SU-DHL-6 (cell line): ENCODE measurements around the gene NPAS1.
"Not testable (repeated sequence)": the region's sequence is repeated elsewhere in the genome, so short reads cannot be mapped to it uniquely, and the experiment has no call there.

ENCODE experiments used
- H2AFZ ChIP-seq: fragments of 200-600 bp; sonication (generic); 2 replicates; pipeline ENCODE4 v1.6.1; 2014; ENCODE audit warnings: low read depth, mild to moderate bottlenecking, moderate library complexity, mixed read lengths, antibody characterized with exemption, low read length; ENCODE audit not compliant: severe bottlenecking
- H3F3A ChIP-seq: fragments of 200-600 bp; shearing (Covaris generic); 2 replicates; pipeline ENCODE4 v1.6.0; 2016; ENCODE audit warnings: antibody characterized with exemption, mild to moderate bottlenecking; ENCODE audit not compliant: insufficient read depth
- H3K27ac ChIP-seq: fragments of 200-600 bp; sonication (generic); 2 replicates; pipeline ENCODE4 v1.5.1; 2016; ENCODE audit warnings: low read depth, mild to moderate bottlenecking, low read length, moderate library complexity, mixed read lengths
- H3K27me3 ChIP-seq: fragments of 200-600 bp; sonication (generic), shearing (Covaris generic); 2 replicates; pipeline ENCODE4 v1.6.0; 2014; ENCODE audit warnings: mild to moderate bottlenecking, low read length
- H3K36me3 ChIP-seq: fragments of 200-600 bp; sonication (generic); 2 replicates; pipeline ENCODE4 v1.6.1; 2014; ENCODE audit warnings: mild to moderate bottlenecking, low read length, mixed read lengths
- H3K4me2 ChIP-seq: fragments of 300-600, 200-600 bp; shearing (Covaris generic), sonication (generic); 2 replicates; pipeline ENCODE4 v1.6.0; 2014; ENCODE audit warnings: low read length, low read depth, mild to moderate bottlenecking; ENCODE audit not compliant: poor library complexity, severe bottlenecking
- H3K4me3 ChIP-seq: fragments of 200-600 bp; sonication (generic); 2 replicates; pipeline ENCODE4 v1.5.1; 2014; ENCODE audit warnings: antibody characterized with exemption, low read length, mild to moderate bottlenecking, mixed read lengths; ENCODE audit not compliant: insufficient read depth, poor library complexity, severe bottlenecking
- H3K79me2 ChIP-seq: fragments of 200-600 bp; sonication (generic); 2 replicates; pipeline ENCODE4 v1.6.1; 2014; ENCODE audit warnings: mild to moderate bottlenecking, low read length, moderate library complexity; ENCODE audit not compliant: insufficient read depth
- H3K9ac ChIP-seq: fragments of 200-600 bp; sonication (generic); 2 replicates; pipeline ENCODE4 v1.7.0; 2014; ENCODE audit warnings: mild to moderate bottlenecking, low read length
- H3K9me2 ChIP-seq: fragments of 200-600 bp; sonication (generic); replicated peaks from 2 replicates; pipeline ENCODE4 v1.6.1; 2014; ENCODE audit warnings: low read length; ENCODE audit not compliant: insufficient read depth
- H3K9me3 ChIP-seq: fragments of 200-600 bp; sonication (generic); 2 replicates; pipeline ENCODE4 v1.6.1; 2014; ENCODE audit warnings: low read length, mixed read lengths; ENCODE audit not compliant: insufficient read depth
- H4K20me1 ChIP-seq: fragments of 200-600 bp; sonication (generic); 2 replicates; pipeline ENCODE4 v1.6.1; 2014; ENCODE audit warnings: low read depth, mild to moderate bottlenecking, antibody characterized with exemption, low read length, moderate library complexity, mixed read lengths
- EZH2phosphoT487 ChIP-seq: fragments of 200-600 bp; sonication (generic), shearing (Covaris generic); conservative IDR thresholded peaks from 2 replicates; pipeline ENCODE4 v1.6.1; 2018; ENCODE audit warnings: mild to moderate bottlenecking, antibody characterized with exemption, low read length, moderate library complexity, mixed read lengths
- TF ChIP-seq, protein P1 (sequence below): fragments of 200-600 bp; sonication (generic); IDR thresholded peaks from one replicate; pipeline ENCODE4 v1.5.1; 2017; ENCODE audit warnings: antibody characterized with exemption, mild to moderate bottlenecking, low read length, moderate library complexity; ENCODE audit not compliant: insufficient read depth, poor library complexity, severe bottlenecking

Gene NPAS1

DNA sequence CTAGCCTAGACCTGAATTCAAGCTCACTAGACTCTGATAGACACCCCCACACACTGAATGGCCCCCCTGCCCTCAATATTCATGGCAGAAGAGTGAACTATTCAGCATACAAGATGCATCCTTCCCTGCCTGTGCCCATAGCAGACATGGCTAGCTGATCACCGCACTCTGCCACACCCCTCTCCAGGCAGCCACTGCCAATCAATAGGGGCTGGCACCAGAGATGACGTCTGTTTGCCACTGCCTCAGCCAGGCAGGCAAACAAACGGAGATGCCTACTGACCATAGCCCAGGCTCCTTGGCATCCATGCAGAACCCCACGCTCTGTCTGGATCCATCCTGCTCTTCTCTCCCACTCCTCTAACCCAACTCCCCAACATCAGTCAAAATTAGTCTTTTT is 13.8 kb upstream of the NPAS1 start:
- Histone ChIP-seq H3K9me2 (no peaks in the 10 kb centered on the region), H3K27me3 (no peaks in the 10 kb centered on the region), H3K9ac (no peak overlapping the region), H3K79me2 (no peaks in the 10 kb centered on the region), H3K4me2 (no peak overlapping the region), H3K27ac (no peak overlapping the region), H3K4me3 (no peak overlapping the region), H3F3A (peaks cover 6% of the 10 kb centered on the region), H3K36me3 (no peaks in the 10 kb centered on the region), H3K9me3 (no peaks in the 10 kb centered on the region), H2AFZ (no peak overlapping the region), H4K20me1 (no peaks in the 10 kb centered on the region)
- TF ChIP-seq EZH2phosphoT487 = no peak
- TF ChIP-seq, protein P1, sequence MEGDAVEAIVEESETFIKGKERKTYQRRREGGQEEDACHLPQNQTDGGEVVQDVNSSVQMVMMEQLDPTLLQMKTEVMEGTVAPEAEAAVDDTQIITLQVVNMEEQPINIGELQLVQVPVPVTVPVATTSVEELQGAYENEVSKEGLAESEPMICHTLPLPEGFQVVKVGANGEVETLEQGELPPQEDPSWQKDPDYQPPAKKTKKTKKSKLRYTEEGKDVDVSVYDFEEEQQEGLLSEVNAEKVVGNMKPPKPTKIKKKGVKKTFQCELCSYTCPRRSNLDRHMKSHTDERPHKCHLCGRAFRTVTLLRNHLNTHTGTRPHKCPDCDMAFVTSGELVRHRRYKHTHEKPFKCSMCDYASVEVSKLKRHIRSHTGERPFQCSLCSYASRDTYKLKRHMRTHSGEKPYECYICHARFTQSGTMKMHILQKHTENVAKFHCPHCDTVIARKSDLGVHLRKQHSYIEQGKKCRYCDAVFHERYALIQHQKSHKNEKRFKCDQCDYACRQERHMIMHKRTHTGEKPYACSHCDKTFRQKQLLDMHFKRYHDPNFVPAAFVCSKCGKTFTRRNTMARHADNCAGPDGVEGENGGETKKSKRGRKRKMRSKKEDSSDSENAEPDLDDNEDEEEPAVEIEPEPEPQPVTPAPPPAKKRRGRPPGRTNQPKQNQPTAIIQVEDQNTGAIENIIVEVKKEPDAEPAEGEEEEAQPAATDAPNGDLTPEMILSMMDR = no peak

DNA sequence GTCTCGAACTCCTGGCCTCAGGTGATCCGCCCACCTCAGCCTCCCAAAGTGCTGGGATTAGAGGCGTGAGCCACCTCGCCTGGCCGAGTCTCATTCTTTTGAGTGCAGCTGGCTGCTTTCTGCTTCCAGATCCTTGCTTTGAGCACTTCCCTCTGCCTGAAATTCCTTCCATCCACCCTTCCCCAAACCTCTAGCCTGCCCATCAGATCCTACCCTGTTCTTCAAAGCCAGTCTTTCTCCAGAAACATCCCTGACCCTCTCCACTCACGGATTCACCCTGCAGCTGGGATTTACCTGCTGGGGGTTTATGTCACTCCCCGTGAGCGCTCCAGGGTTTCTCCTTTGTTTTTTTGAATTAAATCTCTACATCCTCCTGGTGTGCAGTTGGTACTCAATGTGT is 13.1 kb upstream of the NPAS1 start:
- peaks cover 6% of the 10 kb centered on the region for H3F3A ChIP-seq
- no peaks in the 10 kb centered on the region for H3K9me3 ChIP-seq
- no peaks in the 10 kb centered on the region for H3K9me2 ChIP-seq
- no peaks in the 10 kb centered on the region for H3K36me3 ChIP-seq
- H3K4me3 ChIP-seq = no peak overlapping the region
- no peak overlapping the region for H3K4me2 ChIP-seq
- no peak overlapping the region for H3K27ac ChIP-seq
- no peak for TF ChIP-seq EZH2phosphoT487
- TF ChIP-seq, protein P1 = no peak
- H3K9ac ChIP-seq = no peak overlapping the region
- H3K79me2 ChIP-seq = no peaks in the 10 kb centered on the region
- no peaks in the 10 kb centered on the region for H3K27me3 ChIP-seq
- no peaks in the 10 kb centered on the region for H4K20me1 ChIP-seq
- H2AFZ ChIP-seq = no peak overlapping the region

DNA sequence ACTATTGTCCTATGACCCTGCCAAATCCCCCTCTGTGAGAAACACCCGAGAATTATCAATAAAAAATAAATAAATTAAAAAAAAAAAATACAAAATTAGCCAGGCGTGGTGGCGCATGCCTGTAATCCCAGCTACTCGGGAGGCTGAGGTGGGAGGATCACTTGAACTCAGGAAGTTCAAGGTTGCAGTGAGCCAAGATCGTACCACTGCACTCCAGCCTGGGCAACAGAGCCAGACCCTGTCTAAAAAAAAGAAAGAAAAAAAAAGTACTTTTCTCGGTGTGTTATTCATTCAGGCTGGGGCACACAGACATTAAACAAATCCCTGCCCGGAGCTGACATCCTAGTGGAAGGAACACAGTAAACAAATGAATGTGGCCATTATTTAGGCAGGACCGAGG is 9.1 kb upstream of the NPAS1 start:
- H3K27ac ChIP-seq, H3F3A ChIP-seq, H2AFZ ChIP-seq, H4K20me1 ChIP-seq, H3K9me3 ChIP-seq, H3K79me2 ChIP-seq, H3K9me2 ChIP-seq, H3K4me2 ChIP-seq, H3K9ac ChIP-seq, H3K4me3 ChIP-seq, H3K27me3 ChIP-seq, H3K36me3 ChIP-seq: not testable (repeated sequence)

DNA sequence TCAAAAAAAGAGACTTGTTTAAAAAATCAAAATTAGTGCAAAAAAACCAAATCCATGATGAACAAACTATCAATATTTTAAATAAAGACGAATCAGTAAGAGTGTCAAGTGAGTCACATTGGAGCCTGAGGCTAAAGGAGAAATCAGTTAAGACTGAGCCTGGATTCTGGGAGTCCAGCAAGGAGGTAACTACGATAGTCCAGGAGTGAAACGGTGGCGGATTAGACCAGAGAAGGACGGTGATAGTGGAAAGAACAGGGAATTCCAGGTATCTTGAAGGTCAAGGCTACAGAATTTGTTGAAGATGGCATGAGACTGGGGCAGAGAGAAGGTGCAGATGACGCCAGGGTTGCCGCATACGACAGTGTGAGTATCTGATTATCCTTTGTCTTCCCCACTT is 7.0 kb upstream of the NPAS1 start:
- Histone ChIP-seq H3K79me2 (no peaks in the 10 kb centered on the region), H3K9ac (no peak overlapping the region), H3K36me3 (no peaks in the 10 kb centered on the region), H3F3A (no peaks in the 10 kb centered on the region), H3K27ac (no peak overlapping the region), H3K4me2 (no peak overlapping the region), H4K20me1 (no peaks in the 10 kb centered on the region), H3K27me3 (no peaks in the 10 kb centered on the region), H2AFZ (peak overlapping the region; percentile 32), H3K9me2 (no peaks in the 10 kb centered on the region), H3K4me3 (no peak overlapping the region), H3K9me3 (no peaks in the 10 kb centered on the region)
- TF ChIP-seq EZH2phosphoT487 = no peak
- TF ChIP-seq, protein P1 = no peak
